GM12891 (cell line): ENCODE results near the gene RSBN1L.

ENCODE experiments used
- DNase-seq: peaks from one replicate; pipeline ENCODE4 v3.0.0; 2011; ENCODE audit warnings: low spot score; ENCODE audit not compliant: insufficient read length
- FAIRE-seq: peaks from 2 replicates; lab custom pipeline; 2011; peaks lifted over from hg19 to GRCh38; lab: Jason Lieb, UNC
- PAX5 ChIP-seq: IDR thresholded peaks from 2 replicates; pipeline ENCODE4 v1.6.1; 2011; ENCODE audit warnings: low read length, moderate library complexity, mild to moderate bottlenecking; ENCODE audit not compliant: insufficient read depth, severe bottlenecking
- POLR2A ChIP-seq: IDR thresholded peaks from 2 replicates; pipeline ENCODE4 v1.6.1; 2011; ENCODE audit warnings: low read depth, low read length, control low read depth
- POLR2AphosphoS5 ChIP-seq: IDR thresholded peaks from 2 replicates; pipeline ENCODE4 v1.6.1; 2011; ENCODE audit warnings: low read depth, low read length, control low read depth
- POU2F2 ChIP-seq: IDR thresholded peaks from 2 replicates; pipeline ENCODE4 v1.6.1; 2011; ENCODE audit warnings: low read depth, mild to moderate bottlenecking, control low read depth, low read length, moderate library complexity
- SPI1 ChIP-seq: IDR thresholded peaks from 2 replicates; pipeline ENCODE4 v1.6.1; 2011; ENCODE audit warnings: low read depth, low read length, control low read depth
- TAF1 ChIP-seq: IDR thresholded peaks from 2 replicates; pipeline ENCODE4 v1.6.1; 2011; ENCODE audit warnings: low read depth, low read length, control low read depth

The RSBN1L gene

GRCh38 chr7:77788327-77788902, 92.2 kb downstream of the RSBN1L start:
- DNase-seq (no peak), FAIRE-seq (no peak)
- no peak for TF ChIP-seq POU2F2
- TF ChIP-seq TAF1: no peak
- TF ChIP-seq PAX5: no peak
- TF ChIP-seq POLR2AphosphoS5: no peak
- no peak for TF ChIP-seq SPI1
- no peak for TF ChIP-seq POLR2A

- FAIRE-seq: no peak
- DNase-seq: no peak
- no peak for TF ChIP-seq POLR2A
- no peak for TF ChIP-seq SPI1
- no peak for TF ChIP-seq POU2F2
- TF ChIP-seq POLR2AphosphoS5: no peak
- TF ChIP-seq PAX5: no peak
- no peak for TF ChIP-seq TAF1
Measured at GRCh38 chr7:77791336-77791735, 95.1 kb downstream of the RSBN1L start.

GRCh38 chr7:77791956-77792355, 95.7 kb downstream of the RSBN1L start:
- DNase-seq (no peak), FAIRE-seq (no peak)
- TF ChIP-seq POLR2AphosphoS5 (no peak), SPI1 (no peak), POLR2A (no peak), PAX5 (no peak), TAF1 (no peak), POU2F2 (no peak)

GRCh38 chr7:77794000-77794399, 97.7 kb downstream of the RSBN1L start:
- DNase-seq (no peak), FAIRE-seq (no peak)
- no peak for TF ChIP-seq POU2F2
- no peak for TF ChIP-seq TAF1
- TF ChIP-seq SPI1: no peak
- no peak for TF ChIP-seq PAX5
- TF ChIP-seq POLR2AphosphoS5: no peak
- no peak for TF ChIP-seq POLR2A

GRCh38 chr7:77796109-77796508, 99.8 kb downstream of the RSBN1L start:
- FAIRE-seq (no peak), DNase-seq (no peak)
- no peak for TF ChIP-seq TAF1
- no peak for TF ChIP-seq SPI1
- TF ChIP-seq POLR2AphosphoS5: no peak
- no peak for TF ChIP-seq POU2F2
- TF ChIP-seq PAX5: no peak
- TF ChIP-seq POLR2A: no peak

GRCh38 chr7:77796960-77797359, 100.7 kb downstream of the RSBN1L start:
- DNase-seq: no peak
- no peak for TF ChIP-seq POU2F2
- TF ChIP-seq PAX5: no peak
- no peak for FAIRE-seq

GRCh38 chr7:77797734-77798393, 101.6 kb downstream of the RSBN1L start:
- no peak for TF ChIP-seq TAF1
- no peak; the same call in 1 of the 2 replicates for TF ChIP-seq POLR2A
- no peak for TF ChIP-seq PAX5
- peak; percentile 16; the same call in 1 of the 2 replicates for TF ChIP-seq POU2F2
- TF ChIP-seq POLR2AphosphoS5: no peak
- TF ChIP-seq SPI1: no peak
- DNase-seq: no peak
- FAIRE-seq: peak; percentile 70

- peak; percentile 86 for FAIRE-seq
- TF ChIP-seq POLR2AphosphoS5 (no peak), POU2F2 (no peak), SPI1 (peak; percentile 31; the same call in 1 of the 2 replicates), TAF1 (0 out of 2 replicates have a peak, but pooled peaks have one; percentile 16), POLR2A (no peak; the same call in 1 of the 2 replicates)
Measured at GRCh38 chr7:77798394-77799077, 102.3 kb downstream of the RSBN1L start, which contains the start of the genes PHTF2 and TMEM60. PHTF2 (plus strand) TSS chr7:77798773. TMEM60 (minus strand) TSS chr7:77798434; CDS start chr7:77794373, 4,061 bp downstream.

GRCh38 chr7:77799078-77799964, 103.1 kb downstream of the RSBN1L start:
- TF ChIP-seq POLR2AphosphoS5 (no peak), SPI1 (peak; percentile 36; the same call in 1 of the 2 replicates)
- FAIRE-seq: peak; percentile 35
- DNase-seq: no peak

More at GRCh38 chr7:77798394-77799077, 102.3 kb downstream of the RSBN1L start, which contains the start of the genes PHTF2 and TMEM60:
- peak; percentile 77 for DNase-seq
